Measurements from ENCODE around the gene RADX. TPM values are rescaled to one million over a fixed set of nuclear protein-coding genes. Genes with fewer than 3 reads are reported as not detected.

Gene RADX
- total and polyA plus RNA-seq, 2 experiments from 2014 or later: 1.9 to 6.7 TPM

- Histone ChIP-seq H3K9me2 (ENCODE audit: insufficient read depth) (no peaks in the 10 kb centered on the region), H4K20me1 (replicated peaks; ENCODE audit: insufficient read depth) (no peaks in the 10 kb centered on the region), H3F3A (replicated peaks; ENCODE audit: low read depth) (no peaks in the 10 kb centered on the region), H3K36me3 (ENCODE audit: insufficient read depth) (no peaks in the 10 kb centered on the region), H3K4me1 (ENCODE audit: insufficient read depth) (no peaks in the 10 kb centered on the region), H2AFZ (no peak overlapping the region), H3K79me2 (replicated peaks; ENCODE audit: insufficient read depth) (no peaks in the 10 kb centered on the region), H3K27me3 (ENCODE audit: insufficient read depth) (no peaks in the 10 kb centered on the region), H3K4me3 (no peak overlapping the region), H3K27ac (ENCODE audit: low read depth) (no peak overlapping the region), H3K4me2 (no peak overlapping the region)
- ATAC-seq (no peak), DNase-seq (ENCODE audit: low spot score) (no peak)
- no peaks in the 10 kb centered on the region for H3K9me3 Mint-ChIP-seq
- no peaks in the 10 kb centered on the region for H3K27me3 Mint-ChIP-seq (ENCODE audit: insufficient read depth, low read depth, poor library complexity)
- H3K4me3 Mint-ChIP-seq: no peak overlapping the region
- H3K4me1 Mint-ChIP-seq: no peaks in the 10 kb centered on the region
- TF ChIP-seq POLR2AphosphoS5 (IDR thresholded peaks at IDR 0.05; ENCODE audit: low read depth): no peak
- no peak overlapping the region for H3K27ac Mint-ChIP-seq
- no peaks in the 10 kb centered on the region for H3K36me3 Mint-ChIP-seq (ENCODE audit: low read depth)
Measured at GRCh38 chrX:106588801-106589200, 23.0 kb upstream of the RADX start.

GRCh38 chrX:106599411-106599810 is 12.4 kb upstream of the RADX start:
- Histone ChIP-seq H3K27me3 (ENCODE audit: insufficient read depth) (no peaks in the 10 kb centered on the region), H3K79me2 (replicated peaks; ENCODE audit: insufficient read depth) (no peaks in the 10 kb centered on the region), H3K4me2 (no peak overlapping the region), H3K9me2 (ENCODE audit: insufficient read depth) (no peaks in the 10 kb centered on the region), H3F3A (replicated peaks; ENCODE audit: low read depth) (no peaks in the 10 kb centered on the region), H3K4me3 (no peak overlapping the region), H3K4me1 (ENCODE audit: insufficient read depth) (no peaks in the 10 kb centered on the region), H4K20me1 (replicated peaks; ENCODE audit: insufficient read depth) (no peaks in the 10 kb centered on the region), H3K27ac (ENCODE audit: low read depth) (no peak overlapping the region), H2AFZ (no peak overlapping the region), H3K36me3 (ENCODE audit: insufficient read depth) (no peaks in the 10 kb centered on the region)
- no peaks in the 10 kb centered on the region for H3K36me3 Mint-ChIP-seq (ENCODE audit: low read depth)
- no peak overlapping the region for H3K27ac Mint-ChIP-seq
- no peak overlapping the region for H3K4me3 Mint-ChIP-seq
- ATAC-seq (no peak), DNase-seq (ENCODE audit: low spot score) (no peak)
- H3K4me1 Mint-ChIP-seq: no peaks in the 10 kb centered on the region
- peaks cover 2% of the 10 kb centered on the region; the same call in 1 of the 3 replicates for H3K9me3 Mint-ChIP-seq
- H3K27me3 Mint-ChIP-seq (ENCODE audit: insufficient read depth, low read depth, poor library complexity): no peaks in the 10 kb centered on the region
- TF ChIP-seq ZNF462 (CRISPR knock-in tag; IDR thresholded peaks at IDR 0.05) (no peak), EZH2 (IDR thresholded peaks at IDR 0.05; ENCODE audit: low read depth, unreplicated experiment) (no peak), JUNB (IDR thresholded peaks at IDR 0.05; ENCODE audit: unreplicated experiment) (no peak), NANOG (IDR thresholded peaks at IDR 0.05; ENCODE audit: borderline replicate concordance) (no peak), REST (IDR thresholded peaks at IDR 0.05; ENCODE audit: unreplicated experiment) (no peak), EZH2phosphoT487 (IDR thresholded peaks at IDR 0.05; ENCODE audit: unreplicated experiment) (no peak), POLR2AphosphoS5 (IDR thresholded peaks at IDR 0.05; ENCODE audit: low read depth) (no peak), CTCF (conservative IDR thresholded peaks at IDR 0.05; ENCODE audit: low read depth in 2 of 2) (no peak), ZNF114 (CRISPR knock-in tag; IDR thresholded peaks at IDR 0.05) (no peak), CREB1 (CRISPR knock-in tag; IDR thresholded peaks at IDR 0.05; ENCODE audit: low read depth) (no peak)

All from GM23338 (cell line).